HUES6 (cell line): ENCODE results near the gene CYP2A6.
A peak's percentile ranks its signal among the peaks of the same experiment; 100 is the strongest.

ENCODE experiments used
- H3K27ac ChIP-seq: 2 replicates; pipeline ENCODE4 v1.7.0; 2013; ENCODE audit warnings: low read depth, mild to moderate bottlenecking, low read length, inconsistent platforms
- H3K27me3 ChIP-seq: 2 replicates; pipeline ENCODE4 v1.6.1; 2013; ENCODE audit warnings: low read length; ENCODE audit not compliant: control insufficient read depth, insufficient read depth
- H3K36me3 ChIP-seq: 2 replicates; pipeline ENCODE4 v1.6.1; 2013; ENCODE audit warnings: low read length; ENCODE audit not compliant: control insufficient read depth, insufficient read depth
- H3K4me1 ChIP-seq: 2 replicates; pipeline ENCODE4 v1.6.1; 2013; ENCODE audit warnings: low read length; ENCODE audit not compliant: control insufficient read depth, insufficient read depth
- H3K4me3 ChIP-seq: 2 replicates; pipeline ENCODE4 v1.5.1; 2013; ENCODE audit warnings: low read depth, low read length
- H3K9ac ChIP-seq: one replicate; pipeline ENCODE4 v1.6.1; 2013; ENCODE audit warnings: mild to moderate bottlenecking, low read length
- H3K9me3 ChIP-seq: 2 replicates; pipeline ENCODE4 v1.6.1; 2013; ENCODE audit warnings: low read depth, low read length; ENCODE audit not compliant: control insufficient read depth, insufficient read depth

CYP2A6 gene

GRCh38 chr19:40806423-40807146 is 43.7 kb downstream of the CYP2A6 start:
- no peak overlapping the region for H3K27ac ChIP-seq
- H3K9me3 ChIP-seq = no peaks in the 10 kb centered on the region
- peaks cover 3% of the 10 kb centered on the region; the same call in 1 of the 2 replicates for H3K27me3 ChIP-seq
- H3K36me3 ChIP-seq = peaks cover 59% of the 10 kb centered on the region
- H3K4me3 ChIP-seq = peak overlapping the region; percentile 36
- H3K9ac ChIP-seq = no peak overlapping the region
- H3K4me1 ChIP-seq = peaks cover 66% of the 10 kb centered on the region

- no peaks in the 10 kb centered on the region for H3K9me3 ChIP-seq
- no peaks in the 10 kb centered on the region for H3K27me3 ChIP-seq
- H3K9ac ChIP-seq = no peak overlapping the region
- H3K4me3 ChIP-seq = no peak overlapping the region
- H3K27ac ChIP-seq = no peak overlapping the region
- H3K36me3 ChIP-seq = peaks cover 70% of the 10 kb centered on the region
- H3K4me1 ChIP-seq = peaks cover 72% of the 10 kb centered on the region
These were observed 44.9 kb downstream of the CYP2A6 start for GRCh38 chr19:40805258-40805868.

GRCh38 chr19:40804783-40805242 is 45.4 kb downstream of the CYP2A6 start:
- Histone ChIP-seq H3K4me1 (peaks cover 73% of the 10 kb centered on the region), H3K27ac (no peak overlapping the region), H3K4me3 (no peak overlapping the region), H3K36me3 (peaks cover 71% of the 10 kb centered on the region), H3K9ac (no peak overlapping the region), H3K27me3 (no peaks in the 10 kb centered on the region), H3K9me3 (no peaks in the 10 kb centered on the region)

GRCh38 chr19:40803857-40804782 is 46.1 kb downstream of the CYP2A6 start:
- Histone ChIP-seq H3K36me3 (peaks cover 68% of the 10 kb centered on the region), H3K27ac (no peak overlapping the region), H3K9ac (no peak overlapping the region), H3K9me3 (no peaks in the 10 kb centered on the region), H3K4me3 (peak overlapping the region; percentile 5; the same call in 1 of the 2 replicates), H3K27me3 (no peaks in the 10 kb centered on the region), H3K4me1 (peaks cover 71% of the 10 kb centered on the region)

- H3K27ac ChIP-seq = no peak overlapping the region
- H3K9ac ChIP-seq = no peak overlapping the region
- H3K9me3 ChIP-seq = no peaks in the 10 kb centered on the region
- H3K27me3 ChIP-seq = no peaks in the 10 kb centered on the region
- peaks cover 60% of the 10 kb centered on the region for H3K36me3 ChIP-seq
- peaks cover 71% of the 10 kb centered on the region for H3K4me1 ChIP-seq
- peak overlapping the region; percentile 11; the same call in 1 of the 2 replicates for H3K4me3 ChIP-seq
These were observed 46.9 kb downstream of the CYP2A6 start for GRCh38 chr19:40803170-40803856.

GRCh38 chr19:40802300-40803169 is 47.7 kb downstream of the CYP2A6 start:
- no peak overlapping the region for H3K27ac ChIP-seq
- peaks cover 73% of the 10 kb centered on the region for H3K4me1 ChIP-seq
- peak overlapping the region; percentile 11; the same call in 1 of the 2 replicates for H3K4me3 ChIP-seq
- no peaks in the 10 kb centered on the region for H3K9me3 ChIP-seq
- H3K9ac ChIP-seq = no peak overlapping the region
- no peaks in the 10 kb centered on the region for H3K27me3 ChIP-seq
- peaks cover 52% of the 10 kb centered on the region for H3K36me3 ChIP-seq

- H3K36me3 ChIP-seq = peaks cover 47% of the 10 kb centered on the region
- H3K9me3 ChIP-seq = no peaks in the 10 kb centered on the region
- H3K27ac ChIP-seq = no peak overlapping the region
- peak overlapping the region; percentile 91 for H3K4me3 ChIP-seq
- peaks cover 66% of the 10 kb centered on the region for H3K4me1 ChIP-seq
- H3K9ac ChIP-seq = peak overlapping the region; percentile 4
- H3K27me3 ChIP-seq = no peaks in the 10 kb centered on the region
These were observed 48.6 kb downstream of the CYP2A6 start for GRCh38 chr19:40801426-40802299.

GRCh38 chr19:40800997-40801377 is 49.3 kb downstream of the CYP2A6 start:
- Histone ChIP-seq H3K27me3 (no peaks in the 10 kb centered on the region), H3K4me3 (peak overlapping the region; percentile 91), H3K9me3 (no peaks in the 10 kb centered on the region), H3K27ac (no peak overlapping the region), H3K9ac (no peak overlapping the region), H3K4me1 (peaks cover 60% of the 10 kb centered on the region), H3K36me3 (peaks cover 47% of the 10 kb centered on the region)

- Histone ChIP-seq H3K27me3 (no peaks in the 10 kb centered on the region), H3K27ac (no peak overlapping the region), H3K4me3 (peak overlapping the region; percentile 91), H3K9me3 (no peaks in the 10 kb centered on the region), H3K9ac (peak overlapping the region; percentile 94), H3K4me1 (peaks cover 54% of the 10 kb centered on the region), H3K36me3 (peaks cover 47% of the 10 kb centered on the region)
These were observed 49.8 kb downstream of the CYP2A6 start for GRCh38 chr19:40800339-40800996.
